Kidney epithelial cell (primary cell): ENCODE measurements around the gene RAB10. TPM values are rescaled to one million over a fixed set of nuclear protein-coding genes. Genes with fewer than 3 reads are reported as not detected.
"Not testable (repeated sequence)": the region's sequence is repeated elsewhere in the genome, so short reads cannot be mapped to it uniquely, and the experiment has no call there.

Experiments
- DNase-seq: peaks from one replicate; pipeline ENCODE4 v3.0.0-alpha.2; 2010; ENCODE audit warnings: low read depth
- H3K27me3 ChIP-seq: 2 replicates; pipeline ENCODE4 v1.6.0; 2011; ENCODE audit warnings: low read length; ENCODE audit not compliant: control insufficient read depth, insufficient read depth
- H3K36me3 ChIP-seq: 2 replicates; pipeline ENCODE4 v1.5.1; 2011; ENCODE audit warnings: low read length; ENCODE audit not compliant: control insufficient read depth, insufficient read depth
- H3K4me3 ChIP-seq: 2 replicates; pipeline ENCODE4 v1.5.1; 2011; ENCODE audit warnings: low read depth, mild to moderate bottlenecking, control low read depth, low read length
- CTCF ChIP-seq: IDR thresholded peaks from 2 replicates; pipeline ENCODE4 v1.5.1; 2011; ENCODE audit warnings: mild to moderate bottlenecking, moderate library complexity, low read length, control low read depth, inconsistent platforms; ENCODE audit not compliant: insufficient read depth, poor library complexity, severe bottlenecking
- total RNA-seq: library from RNA; depleted of rRNA; stranded (reverse); fragments of >200 nt; gene quantifications from 2 replicates; pipeline ENCODE4 v1.2.3, GENCODE V29; 2015

Gene RAB10
- total RNA-seq, 1 donor from 2014 or later: 201 TPM

- H3K27me3 ChIP-seq: no peaks in the 10 kb centered on the region
- H3K36me3 ChIP-seq: no peaks in the 10 kb centered on the region
- TF ChIP-seq CTCF: no peak
- no peak overlapping the region for H3K4me3 ChIP-seq
- no peak for DNase-seq
These were observed 43.4 kb downstream of the RAB10 start for GRCh38 chr2:26077291-26077690.

GRCh38 chr2:26078939-26079338 is 45.1 kb downstream of the RAB10 start:
- no peak for TF ChIP-seq CTCF
- Histone ChIP-seq H3K27me3 (no peaks in the 10 kb centered on the region), H3K4me3 (no peak overlapping the region), H3K36me3 (no peaks in the 10 kb centered on the region)
- DNase-seq: no peak

GRCh38 chr2:26080356-26080755 is 46.5 kb downstream of the RAB10 start:
- no peak for DNase-seq
- no peak overlapping the region for H3K4me3 ChIP-seq

GRCh38 chr2:26080925-26081324 is 47.0 kb downstream of the RAB10 start:
- not testable (repeated sequence) for H3K27me3 ChIP-seq, DNase-seq, H3K4me3 ChIP-seq, H3K36me3 ChIP-seq

More at GRCh38 chr2:26080356-26080755, 46.5 kb downstream of the RAB10 start:
- Histone ChIP-seq H3K27me3 (no peaks in the 10 kb centered on the region), H3K36me3 (no peaks in the 10 kb centered on the region)
- TF ChIP-seq CTCF: no peak

- no peak for DNase-seq
- Histone ChIP-seq H3K36me3 (no peaks in the 10 kb centered on the region), H3K27me3 (no peaks in the 10 kb centered on the region), H3K4me3 (no peak overlapping the region)
- no peak for TF ChIP-seq CTCF
These were observed 47.7 kb downstream of the RAB10 start for GRCh38 chr2:26081556-26081955.

GRCh38 chr2:26086155-26086637 is 52.3 kb downstream of the RAB10 start:
- no peak for TF ChIP-seq CTCF
- H3K4me3 ChIP-seq: no peak overlapping the region
- H3K36me3 ChIP-seq: no peaks in the 10 kb centered on the region
- peak; percentile 12 for DNase-seq
- H3K27me3 ChIP-seq: no peaks in the 10 kb centered on the region
